IMR-90 (cell line): Measurements from ENCODE around the gene MTMR11. TPM values are rescaled to one million over a fixed set of nuclear protein-coding genes. Genes with fewer than 3 reads are reported as not detected.
"Not testable (repeated sequence)": the region's sequence is repeated elsewhere in the genome, so short reads cannot be mapped to it uniquely, and the experiment has no call there.

Experiments used
- ATAC-seq: fragments of 200-7000 bp; cut with Tn5 transposase; 2 replicates; pipeline ENCODE4 v1.9.1; 2020; ENCODE audit warnings: low read depth, mild to moderate bottlenecking, moderate library complexity
- BruUV-seq: library from RNA; stranded (reverse); fragments of 400-500 nt; replicated peaks from 2 replicates; lab custom pipeline; 2021; lab: Mats Ljungman, UMichigan
- CTCF ChIA-PET: fragments of 300-600 bp; formaldehyde crosslinking; extraction: SDS; loops from one replicate; lab custom pipeline; 2021; ENCODE audit warnings: antibody characterized with exemption; lab: Yijun Ruan, JAX
- POLR2A ChIA-PET: fragments of 300-600 bp; sonication (Branson Sonifier 250); formaldehyde crosslinking; loops from one replicate; lab custom pipeline; 2022; ENCODE audit warnings: antibody characterized with exemption; ENCODE audit not compliant: unreplicated experiment; lab: Charles Lee
- DNase-seq: peaks from one replicate; pipeline ENCODE4 v3.0.0; 2013
- H2AFZ ChIP-seq: replicated peaks from 2 replicates; pipeline ENCODE3; 2013; ENCODE audit warnings: low read length, mild to moderate bottlenecking; ENCODE audit not compliant: poor library complexity
- H2AK5ac ChIP-seq: 2 replicates; pipeline ENCODE4 v1.6.1; 2013; ENCODE audit warnings: low read depth, low read length, inconsistent platforms
- H2AK9ac ChIP-seq: replicated peaks from 2 replicates; pipeline ENCODE3; 2013; ENCODE audit warnings: mild to moderate bottlenecking, low read depth, low read length, moderate library complexity; ENCODE audit not compliant: poor library complexity
- H2BK120ac ChIP-seq: 2 replicates; pipeline ENCODE4 v1.6.1; 2013; ENCODE audit warnings: low read depth, low read length, inconsistent platforms
- H2BK15ac ChIP-seq: 3 replicates; pipeline ENCODE4 v1.6.1; 2013; ENCODE audit warnings: low read depth, low read length, inconsistent platforms
- H2BK20ac ChIP-seq: 2 replicates; pipeline ENCODE4 v1.6.1; 2013; ENCODE audit warnings: low read depth, mild to moderate bottlenecking, inconsistent platforms, low read length, moderate library complexity
- H2BK5ac ChIP-seq: 2 replicates; pipeline ENCODE4 v1.6.1; 2013; ENCODE audit warnings: mild to moderate bottlenecking, low read depth, low read length, inconsistent platforms; ENCODE audit not compliant: poor library complexity, severe bottlenecking
- H3K14ac ChIP-seq: replicated peaks from 2 replicates; pipeline ENCODE4 v1.6.1; 2013; ENCODE audit warnings: low read depth, low read length, inconsistent platforms
- H3K18ac ChIP-seq: 2 replicates; pipeline ENCODE4 v1.6.1; 2013; ENCODE audit warnings: low read depth, low read length, control low read depth
- H3K23ac ChIP-seq: 2 replicates; pipeline ENCODE4 v1.6.1; 2013; ENCODE audit warnings: low read depth, low read length, inconsistent platforms
- H3K27ac ChIP-seq: 2 replicates; pipeline ENCODE4 v1.5.1; 2013; ENCODE audit warnings: mild to moderate bottlenecking, control low read depth, low read length; ENCODE audit not compliant: insufficient read depth
- H3K27me3 ChIP-seq: 2 replicates; pipeline ENCODE4 v1.6.1; 2013; ENCODE audit warnings: low read length; ENCODE audit not compliant: control insufficient read depth, insufficient read depth
- H3K36me3 ChIP-seq: 2 replicates; pipeline ENCODE4 v1.6.1; 2013; ENCODE audit warnings: low read length, mixed read lengths; ENCODE audit not compliant: control insufficient read depth, insufficient read depth
- H3K4ac ChIP-seq: 2 replicates; pipeline ENCODE4 v1.6.1; 2013; ENCODE audit warnings: low read depth, low read length, inconsistent platforms
- H3K4me1 ChIP-seq: 2 replicates; pipeline ENCODE4 v1.6.1; 2013; ENCODE audit warnings: low read length, mixed read lengths; ENCODE audit not compliant: control insufficient read depth, insufficient read depth
- H3K4me2 ChIP-seq: 2 replicates; pipeline ENCODE4 v1.6.1; 2013; ENCODE audit warnings: low read depth, mild to moderate bottlenecking, control low read depth, low read length, moderate library complexity
- H3K4me3 ChIP-seq: 2 replicates; pipeline ENCODE4 v1.5.1; 2013; ENCODE audit warnings: low read depth, mild to moderate bottlenecking, control low read depth, low read length, moderate library complexity; ENCODE audit not compliant: insufficient read depth
- H3K56ac ChIP-seq: 2 replicates; pipeline ENCODE4 v1.6.1; 2013; ENCODE audit warnings: low read length, inconsistent platforms; ENCODE audit not compliant: insufficient read depth; ENCODE audit errors: extremely low read depth
- H3K79me1 ChIP-seq, 2 experiments: 2 replicates each; pipeline ENCODE4 v1.6.1; 2013; ENCODE audit warnings: low read length in 2 of 2, inconsistent platforms in 1 of 2, low read depth in 1 of 2
- H3K9ac ChIP-seq: 2 replicates; pipeline ENCODE4 v1.6.1; 2013; ENCODE audit warnings: low read depth, low read length, control low read depth
- H3K9me1 ChIP-seq: 2 replicates; pipeline ENCODE4 v1.6.1; 2013; ENCODE audit warnings: low read length, inconsistent platforms; ENCODE audit not compliant: insufficient read depth
- H3K9me3 ChIP-seq: 2 replicates; pipeline ENCODE4 v1.6.1; 2013; ENCODE audit warnings: low read length; ENCODE audit not compliant: control insufficient read depth, insufficient read depth
- H4K20me1 ChIP-seq: 2 replicates; pipeline ENCODE4 v1.6.1; 2013; ENCODE audit warnings: low read length, inconsistent platforms; ENCODE audit not compliant: insufficient read depth
- H4K5ac ChIP-seq: 2 replicates; pipeline ENCODE4 v1.6.1; 2013; ENCODE audit warnings: mild to moderate bottlenecking, low read depth, low read length, control low read depth
- H4K8ac ChIP-seq, 2 experiments: 2 replicates each; pipeline ENCODE4 v1.6.1; 2013; ENCODE audit warnings: low read depth in 2 of 2, low read length in 2 of 2, control low read depth in 1 of 2, inconsistent platforms in 1 of 2
- H4K91ac ChIP-seq: 2 replicates; pipeline ENCODE4 v1.6.1; 2013; ENCODE audit warnings: low read depth, low read length, inconsistent platforms; ENCODE audit not compliant: insufficient read depth
- CHD1 ChIP-seq: IDR thresholded peaks from 2 replicates; pipeline ENCODE4 v1.6.1; 2012; ENCODE audit warnings: low read depth, low read length, improper control_type of control experiment
- POLR2A ChIP-seq: IDR thresholded peaks from 2 replicates; pipeline ENCODE4 v1.6.1; 2012; ENCODE audit warnings: mild to moderate bottlenecking, low read depth, low read length
- WGBS, 2 experiments: methylation state at CpG; one replicate each; pipeline versions ENCODE4 v1.1.5 to v1.1.7; 2013; ENCODE audit warnings: missing lambda C conversion rate in 2 of 2; ENCODE audit not compliant: insufficient read length in 1 of 2; ENCODE audit errors: extremely low coverage in 2 of 2; 5-methylcytosine and 5-hydroxymethylcytosine counted together
- dilution Hi-C: fragments of 300-500 bp; cut with HindIII; formaldehyde crosslinking; loops from one replicate; pipeline ENCODE4 v1.14.3; 2018; ENCODE audit warnings: low sequenced_read_pairs; ENCODE audit not compliant: unreplicated experiment
- in situ Hi-C: fragments of 300-500 bp; cut with MboI; formaldehyde crosslinking; loops from 3 replicates; pipeline ENCODE4 v1.14.3; 2019; ENCODE audit warnings: low sequenced_read_pairs, inconsistent platforms, mixed read lengths
- intact Hi-C: fragments of 100-400 bp; cut with micrococcal nuclease; formaldehyde crosslinking; loops from 2 replicates; pipeline ENCODE4 v1.10.0; 2022
- polyA plus RNA-seq, 3 experiments: library from polyadenylated mRNA; depleted of rRNA; stranded (reverse); fragments of >200 nt; gene quantifications; 2 replicates each; pipeline ENCODE4 v1.2.3, GENCODE V29; 2012; ENCODE audit warnings: low replicate concordance in 1 of 3
- total RNA-seq: library from RNA; depleted of rRNA; stranded (reverse); fragments of >200 nt; gene quantifications from 2 replicates; pipeline ENCODE4 v1.2.3, GENCODE V29; 2012

MTMR11 gene
- total and polyA plus RNA-seq, 2 of the 4 experiments (the other 2 are of a cell fraction) = 2.0 to 14.6 TPM

- H3K9me1 ChIP-seq, BruUV-seq, dilution Hi-C loops, intact Hi-C loops, H3K36me3 ChIP-seq, H3K4me1 ChIP-seq, H2AFZ ChIP-seq, H3K9me3 ChIP-seq, DNase-seq, H3K27me3 ChIP-seq, in situ Hi-C loops, H2BK120ac ChIP-seq, H2AK5ac ChIP-seq, ATAC-seq, H2BK20ac ChIP-seq, H2BK15ac ChIP-seq: not testable (repeated sequence)
- Histone ChIP-seq H3K14ac (peak overlapping the region; percentile 69), H3K4me3 (peak overlapping the region; percentile 50), H4K8ac (peak overlapping the region in 1 of 2 experiments; percentile 53; a peak in 2 of 4 replicates), H4K5ac (peak overlapping the region; percentile 54), H3K4me2 (peak overlapping the region; percentile 84), H3K23ac (peak overlapping the region; percentile 96), H2BK5ac (peak overlapping the region; percentile 89), H3K9ac (peak overlapping the region; percentile 84), H4K20me1 (peaks cover 15% of the 10 kb centered on the region), H3K79me1 (peaks cover 3 to 19% of the 10 kb centered on the region in 2 experiments), H3K4ac (peak overlapping the region; percentile 73), H3K18ac (peak overlapping the region; percentile 71), H3K56ac (peak overlapping the region; percentile 93; the same call in 1 of the 2 replicates), H2AK9ac (peak overlapping the region; percentile 66), H3K27ac (peak overlapping the region; percentile 91), H4K91ac (peak overlapping the region; percentile 66; the same call in 1 of the 2 replicates)
- ChIA-PET CTCF (interaction anchor here (1.3 kb wide), 1 partner anchor 163 kb away, joined by 4 read pairs; no protein-coding TSS in a partner anchor), POLR2A (interaction anchor here (0.6 to 2.9 kb wide), 11 partner anchors 15 to 300 kb away, joined by 3 to 16 read pairs (median 5); partner anchors contain the start of genes OTUD7B and SF3B4)
- WGBS, 2 experiments = no CpG with 5 or more reads among the region's 13 CpGs
- TF ChIP-seq POLR2A = 0 out of 2 replicates have a peak, but pooled peaks have one; percentile 17
- peak; percentile 97; the same call in 1 of the 2 replicates for TF ChIP-seq CHD1
Measured at GRCh38 chr1:149887196-149887455, 49.6 kb downstream of the MTMR11 start.
